ENCODE measurements around the gene SCYL2. TPM values are rescaled to one million over a fixed set of nuclear protein-coding genes. Genes with fewer than 3 reads are reported as not detected.

SCYL2 gene
- total RNA-seq, 1 donor from 2014 or later = 59.8 TPM

DNA sequence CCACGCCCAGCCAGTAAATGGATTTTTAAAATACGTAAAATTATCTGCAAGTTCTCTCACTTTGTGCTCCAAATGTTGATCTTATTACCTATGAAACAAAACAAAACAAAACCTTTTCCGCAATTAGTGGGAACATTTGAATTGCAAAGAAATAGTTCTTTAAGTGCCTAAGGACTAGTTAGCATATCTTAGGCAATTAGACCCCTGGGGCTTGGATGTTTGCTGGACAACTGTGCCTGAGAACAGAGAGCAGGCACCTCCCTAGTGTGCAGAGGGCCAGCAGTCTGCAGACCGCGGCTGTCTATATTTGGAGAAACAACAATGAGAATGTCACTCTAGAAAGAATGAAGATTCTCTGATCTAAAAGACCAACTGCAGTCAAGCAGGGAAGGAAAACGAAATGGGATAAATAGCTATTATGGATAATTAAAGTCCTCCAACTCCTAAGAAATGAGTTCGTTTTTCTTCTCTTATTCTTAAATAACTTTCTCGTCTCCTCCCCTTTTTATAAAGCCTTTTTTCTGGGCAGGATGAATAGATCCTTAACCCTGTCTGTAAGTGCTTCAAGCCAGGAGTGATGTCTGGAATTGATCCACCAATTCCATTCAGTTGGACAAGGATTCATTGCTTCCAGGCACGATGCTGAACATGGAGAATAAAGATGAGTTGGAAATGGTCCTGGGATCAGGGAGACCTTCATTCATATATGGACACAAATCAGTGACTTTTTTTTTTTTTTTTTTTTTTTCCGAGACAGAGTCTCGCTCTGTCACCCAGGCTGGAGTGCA, 106.1 kb downstream of the SCYL2 start:
- Mint-ChIP-seq H3K36me3 (ENCODE audit: low read depth) (no peaks in the 10 kb centered on the region), H3K4me1 (peaks cover 7% of the 10 kb centered on the region), H3K27ac (ENCODE audit: unreplicated experiment) (no peak overlapping the region), H3K4me3 (no peak overlapping the region), H3K9me3 (peaks cover 6% of the 10 kb centered on the region), H3K27me3 (ENCODE audit: low read depth) (peaks cover 6% of the 10 kb centered on the region)
- TF ChIP-seq, protein P1, sequence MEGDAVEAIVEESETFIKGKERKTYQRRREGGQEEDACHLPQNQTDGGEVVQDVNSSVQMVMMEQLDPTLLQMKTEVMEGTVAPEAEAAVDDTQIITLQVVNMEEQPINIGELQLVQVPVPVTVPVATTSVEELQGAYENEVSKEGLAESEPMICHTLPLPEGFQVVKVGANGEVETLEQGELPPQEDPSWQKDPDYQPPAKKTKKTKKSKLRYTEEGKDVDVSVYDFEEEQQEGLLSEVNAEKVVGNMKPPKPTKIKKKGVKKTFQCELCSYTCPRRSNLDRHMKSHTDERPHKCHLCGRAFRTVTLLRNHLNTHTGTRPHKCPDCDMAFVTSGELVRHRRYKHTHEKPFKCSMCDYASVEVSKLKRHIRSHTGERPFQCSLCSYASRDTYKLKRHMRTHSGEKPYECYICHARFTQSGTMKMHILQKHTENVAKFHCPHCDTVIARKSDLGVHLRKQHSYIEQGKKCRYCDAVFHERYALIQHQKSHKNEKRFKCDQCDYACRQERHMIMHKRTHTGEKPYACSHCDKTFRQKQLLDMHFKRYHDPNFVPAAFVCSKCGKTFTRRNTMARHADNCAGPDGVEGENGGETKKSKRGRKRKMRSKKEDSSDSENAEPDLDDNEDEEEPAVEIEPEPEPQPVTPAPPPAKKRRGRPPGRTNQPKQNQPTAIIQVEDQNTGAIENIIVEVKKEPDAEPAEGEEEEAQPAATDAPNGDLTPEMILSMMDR (conservative IDR thresholded peaks at IDR 0.05) = no peak
- no peak for DNase-seq (ENCODE audit: low read depth, low spot score)

- H3K4me1 Mint-ChIP-seq = peaks cover 7% of the 10 kb centered on the region
- H3K36me3 Mint-ChIP-seq (ENCODE audit: low read depth) = no peaks in the 10 kb centered on the region
- H3K27ac Mint-ChIP-seq (ENCODE audit: unreplicated experiment) = no peak overlapping the region
- no peaks in the 10 kb centered on the region for H3K9me3 Mint-ChIP-seq
- H3K4me3 Mint-ChIP-seq = no peak overlapping the region
- TF ChIP-seq, protein P1 (conservative IDR thresholded peaks at IDR 0.05) = no peak
- peaks cover 6% of the 10 kb centered on the region for H3K27me3 Mint-ChIP-seq (ENCODE audit: low read depth)
- no peak for DNase-seq (ENCODE audit: low read depth, low spot score)
Observed at GRCh38 chr12:100375038-100375735, 108.2 kb downstream of the SCYL2 start.

DNA sequence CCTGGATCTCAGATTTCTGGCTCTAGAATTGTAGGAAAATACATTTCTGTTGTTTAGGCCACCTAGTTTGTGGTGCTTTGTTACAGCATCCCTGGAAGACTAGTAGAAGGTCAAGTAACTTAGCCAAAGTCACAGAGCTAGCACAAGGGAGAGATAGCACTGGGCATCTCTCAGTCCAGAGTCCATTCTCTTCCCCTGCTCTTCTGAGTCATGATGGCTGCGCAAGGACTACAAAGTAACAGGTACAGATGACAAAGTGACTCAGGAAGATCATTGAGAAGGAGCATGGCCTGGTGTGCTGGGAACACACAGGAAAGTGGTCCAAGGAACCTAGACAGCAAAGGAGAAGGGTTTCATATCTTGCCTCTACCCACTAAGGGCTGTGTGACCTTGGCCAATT, 109.2 kb downstream of the SCYL2 start:
- no peaks in the 10 kb centered on the region for H3K36me3 Mint-ChIP-seq (ENCODE audit: low read depth)

GRCh38 chr12:100381379-100381778, 114.4 kb downstream of the SCYL2 start:
- no peaks in the 10 kb centered on the region for H3K9me3 Mint-ChIP-seq
- TF ChIP-seq, protein P1 (conservative IDR thresholded peaks at IDR 0.05) = no peak
- no peaks in the 10 kb centered on the region for H3K27me3 Mint-ChIP-seq (ENCODE audit: low read depth)
- no peak overlapping the region for H3K4me3 Mint-ChIP-seq
- H3K27ac Mint-ChIP-seq (ENCODE audit: unreplicated experiment) = no peak overlapping the region
- no peaks in the 10 kb centered on the region for H3K36me3 Mint-ChIP-seq (ENCODE audit: low read depth)
- DNase-seq (ENCODE audit: low read depth, low spot score) = no peak
- peaks cover 10% of the 10 kb centered on the region for H3K4me1 Mint-ChIP-seq

More for the DNA sequence above, 109.2 kb downstream of the SCYL2 start:
- DNase-seq (ENCODE audit: low read depth, low spot score) = no peak
- Mint-ChIP-seq H3K4me1 (peaks cover 7% of the 10 kb centered on the region), H3K27ac (ENCODE audit: unreplicated experiment) (no peak overlapping the region), H3K27me3 (ENCODE audit: low read depth) (peaks cover 6% of the 10 kb centered on the region), H3K9me3 (no peaks in the 10 kb centered on the region), H3K4me3 (no peak overlapping the region)
- TF ChIP-seq, protein P1 (conservative IDR thresholded peaks at IDR 0.05) = no peak

- H3K27me3 Mint-ChIP-seq (ENCODE audit: low read depth) = no peaks in the 10 kb centered on the region
- H3K27ac Mint-ChIP-seq (ENCODE audit: unreplicated experiment) = no peak overlapping the region
- DNase-seq (ENCODE audit: low read depth, low spot score) = no peak
- TF ChIP-seq, protein P1 (conservative IDR thresholded peaks at IDR 0.05) = no peak
- no peaks in the 10 kb centered on the region for H3K36me3 Mint-ChIP-seq (ENCODE audit: low read depth)
- H3K4me3 Mint-ChIP-seq = no peak overlapping the region
- no peaks in the 10 kb centered on the region for H3K9me3 Mint-ChIP-seq
- H3K4me1 Mint-ChIP-seq = peaks cover 10% of the 10 kb centered on the region
Observed at GRCh38 chr12:100382338-100382737, 115.4 kb downstream of the SCYL2 start.

Measured in neural crest cell (in vitro differentiated cells).